SK-N-SH (cell line): ENCODE results near the gene ZNF641.

Experiments
- MAX ChIP-seq: IDR thresholded peaks from 2 replicates; pipeline ENCODE4 v1.4.0; 2012; ENCODE audit warnings: low read depth
- RFX5 ChIP-seq: IDR thresholded peaks from 2 replicates; pipeline ENCODE4 v1.6.1; 2012; ENCODE audit warnings: mild to moderate bottlenecking, improper control_type of control experiment, low read length
- YY1 ChIP-seq: IDR thresholded peaks from 2 replicates; pipeline ENCODE4 v1.4.0; 2012; ENCODE audit warnings: low read depth, mild to moderate bottlenecking
- TF ChIP-seq, protein P1 (sequence below): fragments of 200-600 bp; sonication (generic); IDR thresholded peaks from 2 replicates; pipeline ENCODE4 v1.6.1; 2017; ENCODE audit warnings: antibody characterized with exemption, mild to moderate bottlenecking, moderate library complexity

GRCh38 chr12:48350249-48351021 is at the start of gene ZNF641:
- TF ChIP-seq MAX (no peak; the same call in 1 of the 2 replicates), YY1 (no peak), RFX5 (no peak)
- TF ChIP-seq, protein P1, sequence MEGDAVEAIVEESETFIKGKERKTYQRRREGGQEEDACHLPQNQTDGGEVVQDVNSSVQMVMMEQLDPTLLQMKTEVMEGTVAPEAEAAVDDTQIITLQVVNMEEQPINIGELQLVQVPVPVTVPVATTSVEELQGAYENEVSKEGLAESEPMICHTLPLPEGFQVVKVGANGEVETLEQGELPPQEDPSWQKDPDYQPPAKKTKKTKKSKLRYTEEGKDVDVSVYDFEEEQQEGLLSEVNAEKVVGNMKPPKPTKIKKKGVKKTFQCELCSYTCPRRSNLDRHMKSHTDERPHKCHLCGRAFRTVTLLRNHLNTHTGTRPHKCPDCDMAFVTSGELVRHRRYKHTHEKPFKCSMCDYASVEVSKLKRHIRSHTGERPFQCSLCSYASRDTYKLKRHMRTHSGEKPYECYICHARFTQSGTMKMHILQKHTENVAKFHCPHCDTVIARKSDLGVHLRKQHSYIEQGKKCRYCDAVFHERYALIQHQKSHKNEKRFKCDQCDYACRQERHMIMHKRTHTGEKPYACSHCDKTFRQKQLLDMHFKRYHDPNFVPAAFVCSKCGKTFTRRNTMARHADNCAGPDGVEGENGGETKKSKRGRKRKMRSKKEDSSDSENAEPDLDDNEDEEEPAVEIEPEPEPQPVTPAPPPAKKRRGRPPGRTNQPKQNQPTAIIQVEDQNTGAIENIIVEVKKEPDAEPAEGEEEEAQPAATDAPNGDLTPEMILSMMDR, result no peak
